ENCODE measurements around the gene RHOBTB3.

The RHOBTB3 gene

DNA sequence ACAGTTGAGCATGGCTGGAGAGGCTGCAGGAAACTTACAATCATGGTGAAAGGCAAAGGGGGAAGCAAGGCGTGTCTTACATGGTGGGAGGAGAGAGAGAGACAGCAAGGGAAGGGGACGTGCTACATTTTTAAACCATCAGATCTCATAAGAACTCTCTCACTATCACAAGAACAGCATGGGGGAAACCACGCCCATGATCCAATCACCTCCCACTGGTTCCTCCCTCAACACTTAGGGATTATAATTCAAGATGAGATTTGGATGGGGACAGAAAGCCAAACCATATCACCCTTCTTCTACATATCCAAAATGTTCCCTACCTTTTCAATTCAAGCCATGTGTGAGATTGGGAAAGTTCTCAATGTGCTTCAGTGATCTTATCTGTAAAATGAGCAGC is 114.3 kb downstream of the RHOBTB3 start:
- H3K27ac ChIP-seq: no peak overlapping the region
- TF ChIP-seq FOXP2 (optimal IDR thresholded peaks at IDR 0.05; ENCODE audit: control extremely low read depth, extremely low read length, insufficient read depth) (no peak), POLR2AphosphoS5 (IDR thresholded peaks at IDR 0.05; ENCODE audit: borderline replicate concordance, low read depth, low read length) (no peak), EZH2 (IDR thresholded peaks at IDR 0.05) (no peak)

More for the DNA sequence above, 114.3 kb downstream of the RHOBTB3 start:
- no peak for DNase-seq (ENCODE audit: low read depth, low spot score)
- Histone ChIP-seq H3K36me3 (ENCODE audit: insufficient read depth, low read length) (no peaks in the 10 kb centered on the region), H3K9ac (ENCODE audit: insufficient read length) (no peak overlapping the region), H3K4me3 (no peak overlapping the region), H3K9me3 (ENCODE audit: low read depth, low read length) (no peaks in the 10 kb centered on the region)
